Skin epidermis (tissue), 12 donors: Measurements from ENCODE around the gene PHKG2.
A peak's percentile ranks its signal among the peaks of the same experiment; 100 is the strongest.

Experiments used
- H3K27ac ChIP-seq, 21 experiments: fragments of 200-600 bp; sonication (generic) in 11 of 21; one replicate each; pipeline ENCODE4 v1.5.0; 2020; ENCODE audit warnings: mild to moderate bottlenecking in 3 of 21, inconsistent platforms in 2 of 21, moderate library complexity in 2 of 21
- H3K4me3 ChIP-seq, 7 experiments: fragments of 200-600 bp; sonication (generic) in 2 of 7; one replicate each; pipeline ENCODE4 v1.5.0; 2020; ENCODE audit warnings: inconsistent platforms in 2 of 7, mild to moderate bottlenecking in 2 of 7, moderate library complexity in 1 of 7

PHKG2 gene

GRCh38 chr16:30725418-30725792, 22.8 kb upstream of the PHKG2 start:
- Histone ChIP-seq H3K4me3 (no peak overlapping the region), H3K27ac (peak overlapping the region in 7 of 21 experiments; percentile 0 to 43 (median 23))

- H3K4me3 ChIP-seq, result no peak overlapping the region
- H3K27ac ChIP-seq, result no peak overlapping the region
These were observed 19.9 kb upstream of the PHKG2 start for GRCh38 chr16:30728321-30728720.

- H3K4me3 ChIP-seq, result no peak overlapping the region
- peak overlapping the region in 1 of 21 experiments; percentile 16 for H3K27ac ChIP-seq
These were observed 19.1 kb upstream of the PHKG2 start for GRCh38 chr16:30728899-30729672.

- Histone ChIP-seq H3K27ac (no peak overlapping the region), H3K4me3 (no peak overlapping the region)
These were observed 16.8 kb upstream of the PHKG2 start for GRCh38 chr16:30731411-30731810.

- Histone ChIP-seq H3K4me3 (no peak overlapping the region), H3K27ac (peak overlapping the region in 1 of 21 experiments; percentile 31)
These were observed 11.0 kb upstream of the PHKG2 start for GRCh38 chr16:30736995-30737793.

- Histone ChIP-seq H3K27ac (peak overlapping the region in 2 of 21 experiments; percentile 31 to 74), H3K4me3 (no peak overlapping the region)
These were observed 10.2 kb upstream of the PHKG2 start for GRCh38 chr16:30737794-30738648.

GRCh38 chr16:30738984-30739951, 9.0 kb upstream of the PHKG2 start:
- Histone ChIP-seq H3K4me3 (no peak overlapping the region), H3K27ac (peak overlapping the region in 17 of 21 experiments; percentile 2 to 85 (median 74))

- H3K4me3 ChIP-seq, result peak overlapping the region; percentile 7 to 32 (median 15)
- H3K27ac ChIP-seq, result peak overlapping the region in 20 of 21 experiments; percentile 46 to 85 (median 75)
These were observed 7.6 kb upstream of the PHKG2 start for GRCh38 chr16:30740364-30741251.

- H3K27ac ChIP-seq, result peak overlapping the region in 19 of 21 experiments; percentile 1 to 85 (median 71)
- peak overlapping the region; percentile 7 to 32 (median 15) for H3K4me3 ChIP-seq
These were observed 6.7 kb upstream of the PHKG2 start for GRCh38 chr16:30741461-30741914.

- H3K27ac ChIP-seq, result peak overlapping the region in 3 of 21 experiments; percentile 16 to 57 (median 17)
- H3K4me3 ChIP-seq, result no peak overlapping the region
These were observed 4.5 kb upstream of the PHKG2 start for GRCh38 chr16:30743716-30744115.

- H3K27ac ChIP-seq, result peak overlapping the region in 3 of 21 experiments; percentile 16 to 57 (median 17)
- no peak overlapping the region for H3K4me3 ChIP-seq
These were observed 4.0 kb upstream of the PHKG2 start for GRCh38 chr16:30744183-30744582.

GRCh38 chr16:30745082-30745481, 3.1 kb upstream of the PHKG2 start:
- Histone ChIP-seq H3K27ac (no peak overlapping the region), H3K4me3 (no peak overlapping the region)

- no peak overlapping the region for H3K4me3 ChIP-seq
These were observed 1.5 kb upstream of the PHKG2 start for GRCh38 chr16:30746638-30747175.

GRCh38 chr16:30747331-30747730, 894 bp upstream of the PHKG2 start:
- peak overlapping the region in 20 of 21 experiments; percentile 53 to 91 (median 82) for H3K27ac ChIP-seq
- H3K4me3 ChIP-seq, result peak overlapping the region in 6 of 7 experiments; percentile 56 to 92 (median 82)

More at GRCh38 chr16:30746638-30747175, 1.5 kb upstream of the PHKG2 start:
- peak overlapping the region in 2 of 21 experiments; percentile 80 to 85 for H3K27ac ChIP-seq

- H3K27ac ChIP-seq, result peak overlapping the region in 20 of 21 experiments; percentile 58 to 94 (median 84)
- H3K4me3 ChIP-seq, result peak overlapping the region; percentile 56 to 96 (median 90)
These were observed 615 bp downstream of the PHKG2 start for GRCh38 chr16:30748634-30749445.

- H3K27ac ChIP-seq, result no peak overlapping the region
- H3K4me3 ChIP-seq, result no peak overlapping the region
These were observed 2.0 kb downstream of the PHKG2 start for GRCh38 chr16:30750201-30750600.
